ENCODE results near the gene APBB2. TPM values are rescaled to one million over a fixed set of nuclear protein-coding genes. Genes with fewer than 3 reads are reported as not detected.

The APBB2 gene
- total and polyA plus RNA-seq, 2 experiments from 2014 or later = 24.1 to 61.0 TPM

DNA sequence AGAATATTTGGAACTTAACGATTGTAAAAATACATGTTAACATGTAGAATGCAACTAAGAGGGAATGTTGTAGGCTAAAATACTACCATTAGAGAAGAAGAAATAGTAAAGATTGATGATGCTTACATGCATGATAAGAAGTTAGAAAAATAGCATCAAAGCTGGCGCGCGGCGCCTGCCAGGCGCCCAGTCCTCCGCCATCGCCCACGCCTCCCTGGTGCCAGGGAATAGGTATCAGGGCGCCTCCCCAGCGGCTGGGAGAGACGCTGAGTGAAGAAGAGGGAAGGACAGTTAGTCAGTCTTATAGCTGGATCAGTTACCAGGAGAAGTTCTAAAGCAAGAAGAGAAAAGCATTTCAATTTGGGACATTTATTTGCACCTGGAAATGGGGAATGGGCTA, 428.6 kb downstream of the APBB2 start:
- H3F3A ChIP-seq (ENCODE audit: insufficient read depth) = no peaks in the 10 kb centered on the region
- no peaks in the 10 kb centered on the region for H3K79me2 ChIP-seq (ENCODE audit: insufficient read depth)
- no peaks in the 10 kb centered on the region for H3K4me1 ChIP-seq (ENCODE audit: insufficient read depth)
- no peaks in the 10 kb centered on the region for H3K9me3 ChIP-seq (ENCODE audit: low read depth)
- no peak overlapping the region for H3K9ac ChIP-seq
- TF ChIP-seq EZH2phosphoT487 (IDR thresholded peaks at IDR 0.05; ENCODE audit: insufficient read depth, low read depth) (no peak), EZH2 (IDR thresholded peaks at IDR 0.05; ENCODE audit: insufficient read depth, poor library complexity, severe bottlenecking) (no peak)
- no peak overlapping the region for H2AFZ ChIP-seq
- no peaks in the 10 kb centered on the region for H3K9me2 ChIP-seq (ENCODE audit: insufficient read depth)
- H3K4me2 ChIP-seq (ENCODE audit: unreplicated experiment) = no peak overlapping the region
- no peak overlapping the region for H3K4me3 ChIP-seq
- H3K27me3 ChIP-seq (replicated peaks; ENCODE audit: insufficient read depth) = peaks cover 4% of the 10 kb centered on the region; the same call in 1 of the 2 replicates
- no peaks in the 10 kb centered on the region for H4K20me1 ChIP-seq (ENCODE audit: insufficient read depth)
- 89% methylated on average over 12 of the region's 12 CpGs for WGBS, 2 experiments (ENCODE audit: low coverage in 1 of 2, low lambda C conversion rate in 2 of 2, missing lambda C conversion rate in 2 of 2)
- H3K27ac ChIP-seq = no peak overlapping the region
- in situ Hi-C loops (cut with MboI) = no loop called here
- no peak for DNase-seq
- H3K36me3 ChIP-seq (ENCODE audit: low read depth) = no peaks in the 10 kb centered on the region

DNA sequence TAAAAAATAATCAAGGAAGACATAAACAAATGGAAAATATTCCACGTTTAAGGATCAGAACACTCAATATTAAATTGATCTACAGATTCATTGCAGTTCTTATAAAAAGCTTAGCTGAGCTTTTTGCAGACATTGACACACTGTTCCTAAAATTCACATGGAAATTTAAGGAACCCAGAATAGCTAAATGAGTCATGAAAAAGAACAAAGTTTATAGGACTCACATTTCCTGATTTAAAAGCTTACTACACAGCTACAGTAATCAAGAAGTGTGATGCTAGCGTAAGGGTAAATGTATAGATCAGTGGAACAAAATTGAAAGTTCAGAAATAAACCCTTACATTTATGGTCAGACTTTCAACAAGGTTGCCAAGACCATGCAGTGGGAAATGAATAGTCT, 431.5 kb downstream of the APBB2 start:
- H3K27me3 ChIP-seq (replicated peaks; ENCODE audit: insufficient read depth) = peaks cover 4% of the 10 kb centered on the region; the same call in 1 of the 2 replicates
- no peaks in the 10 kb centered on the region for H3K36me3 ChIP-seq (ENCODE audit: low read depth)
- no peaks in the 10 kb centered on the region for H3F3A ChIP-seq (ENCODE audit: insufficient read depth)
- no peak overlapping the region for H2AFZ ChIP-seq
- H3K27ac ChIP-seq = no peak overlapping the region
- no peak overlapping the region for H3K4me2 ChIP-seq (ENCODE audit: unreplicated experiment)
- H3K4me3 ChIP-seq = no peak overlapping the region
- no peaks in the 10 kb centered on the region for H3K4me1 ChIP-seq (ENCODE audit: insufficient read depth)
- H4K20me1 ChIP-seq (ENCODE audit: insufficient read depth) = no peaks in the 10 kb centered on the region
- in situ Hi-C loops (cut with MboI) = no loop called here
- H3K9me3 ChIP-seq (ENCODE audit: low read depth) = no peaks in the 10 kb centered on the region
- H3K9me2 ChIP-seq (ENCODE audit: insufficient read depth) = no peaks in the 10 kb centered on the region
- H3K9ac ChIP-seq = no peak overlapping the region
- H3K79me2 ChIP-seq (ENCODE audit: insufficient read depth) = no peaks in the 10 kb centered on the region
- DNase-seq = no peak
- TF ChIP-seq EZH2 (IDR thresholded peaks at IDR 0.05; ENCODE audit: insufficient read depth, poor library complexity, severe bottlenecking) (no peak), EZH2phosphoT487 (IDR thresholded peaks at IDR 0.05; ENCODE audit: insufficient read depth, low read depth) (no peak)
- 51 to 54% methylated on average over 2 of the region's 2 CpGs for WGBS, 2 experiments (ENCODE audit: low coverage in 1 of 2, low lambda C conversion rate in 2 of 2, missing lambda C conversion rate in 2 of 2)

GRCh38 chr4:40778090-40778489, 436.3 kb downstream of the APBB2 start:
- Histone ChIP-seq H3F3A (ENCODE audit: insufficient read depth) (no peaks in the 10 kb centered on the region), H3K27ac (no peak overlapping the region), H3K9me3 (ENCODE audit: low read depth) (no peaks in the 10 kb centered on the region), H3K4me3 (no peak overlapping the region), H3K9me2 (ENCODE audit: insufficient read depth) (no peaks in the 10 kb centered on the region), H4K20me1 (ENCODE audit: insufficient read depth) (no peaks in the 10 kb centered on the region), H3K4me1 (ENCODE audit: insufficient read depth) (no peaks in the 10 kb centered on the region), H3K27me3 (replicated peaks; ENCODE audit: insufficient read depth) (peaks cover 7% of the 10 kb centered on the region; the same call in 1 of the 2 replicates), H3K36me3 (ENCODE audit: low read depth) (no peaks in the 10 kb centered on the region), H3K4me2 (ENCODE audit: unreplicated experiment) (no peak overlapping the region), H3K79me2 (ENCODE audit: insufficient read depth) (no peaks in the 10 kb centered on the region), H3K9ac (no peak overlapping the region), H2AFZ (no peak overlapping the region)
- WGBS, 2 experiments (ENCODE audit: low coverage in 1 of 2, low lambda C conversion rate in 2 of 2, missing lambda C conversion rate in 2 of 2) = 57 to 72% methylated on average over 1 of the region's 1 CpG
- in situ Hi-C loops (cut with MboI) = no loop called here
- TF ChIP-seq EZH2phosphoT487 (IDR thresholded peaks at IDR 0.05; ENCODE audit: insufficient read depth, low read depth) (no peak), EZH2 (IDR thresholded peaks at IDR 0.05; ENCODE audit: insufficient read depth, poor library complexity, severe bottlenecking) (no peak)
- DNase-seq = no peak

GRCh38 chr4:40769266-40769665, 445.1 kb downstream of the APBB2 start:
- no peaks in the 10 kb centered on the region for H4K20me1 ChIP-seq (ENCODE audit: insufficient read depth)
- in situ Hi-C loops (cut with MboI) = no loop called here
- no peak overlapping the region for H3K4me3 ChIP-seq
- H3K4me1 ChIP-seq (ENCODE audit: insufficient read depth) = no peaks in the 10 kb centered on the region
- no peaks in the 10 kb centered on the region for H3K79me2 ChIP-seq (ENCODE audit: insufficient read depth)
- peaks cover 9% of the 10 kb centered on the region for H3K27me3 ChIP-seq (replicated peaks; ENCODE audit: insufficient read depth)
- no peak overlapping the region for H2AFZ ChIP-seq
- H3K36me3 ChIP-seq (ENCODE audit: low read depth) = no peaks in the 10 kb centered on the region
- no peak overlapping the region for H3K9ac ChIP-seq
- no peak overlapping the region for H3K27ac ChIP-seq
- no peak for TF ChIP-seq EZH2phosphoT487 (IDR thresholded peaks at IDR 0.05; ENCODE audit: insufficient read depth, low read depth)
- no peak for TF ChIP-seq EZH2 (IDR thresholded peaks at IDR 0.05; ENCODE audit: insufficient read depth, poor library complexity, severe bottlenecking)
- no peak for DNase-seq
- no peaks in the 10 kb centered on the region for H3F3A ChIP-seq (ENCODE audit: insufficient read depth)
- no peaks in the 10 kb centered on the region for H3K9me2 ChIP-seq (ENCODE audit: insufficient read depth)
- WGBS, 2 experiments (ENCODE audit: low coverage in 1 of 2, low lambda C conversion rate in 2 of 2, missing lambda C conversion rate in 2 of 2) = 57 to 63% methylated on average over 1 of the region's 1 CpG
- no peak overlapping the region for H3K4me2 ChIP-seq (ENCODE audit: unreplicated experiment)
- H3K9me3 ChIP-seq (ENCODE audit: low read depth) = no peaks in the 10 kb centered on the region

GRCh38 chr4:40763228-40763716, 451.1 kb downstream of the APBB2 start:
- no peaks in the 10 kb centered on the region for H3K9me3 ChIP-seq (ENCODE audit: low read depth)
- H3K79me2 ChIP-seq (ENCODE audit: insufficient read depth) = no peaks in the 10 kb centered on the region
- no peak overlapping the region for H2AFZ ChIP-seq
- H3K27ac ChIP-seq = no peak overlapping the region
- H3K9me2 ChIP-seq (ENCODE audit: insufficient read depth) = no peaks in the 10 kb centered on the region
- peaks cover 8% of the 10 kb centered on the region; the same call in 1 of the 2 replicates for H3K27me3 ChIP-seq (replicated peaks; ENCODE audit: insufficient read depth)
- H3K4me2 ChIP-seq (ENCODE audit: unreplicated experiment) = peak overlapping the region; percentile 14
- WGBS, 2 experiments (ENCODE audit: low coverage in 1 of 2, low lambda C conversion rate in 2 of 2, missing lambda C conversion rate in 2 of 2) = 86 to 93% methylated on average over 3 of the region's 3 CpGs
- no peaks in the 10 kb centered on the region for H3F3A ChIP-seq (ENCODE audit: insufficient read depth)
- TF ChIP-seq EZH2 (IDR thresholded peaks at IDR 0.05; ENCODE audit: insufficient read depth, poor library complexity, severe bottlenecking) (no peak), EZH2phosphoT487 (IDR thresholded peaks at IDR 0.05; ENCODE audit: insufficient read depth, low read depth) (no peak)
- no peaks in the 10 kb centered on the region for H3K36me3 ChIP-seq (ENCODE audit: low read depth)
- H3K4me1 ChIP-seq (ENCODE audit: insufficient read depth) = no peaks in the 10 kb centered on the region
- no peak overlapping the region for H3K4me3 ChIP-seq
- no peaks in the 10 kb centered on the region for H4K20me1 ChIP-seq (ENCODE audit: insufficient read depth)
- DNase-seq = peak; percentile 50
- in situ Hi-C loops (cut with MboI) = no loop called here
- H3K9ac ChIP-seq = no peak overlapping the region

Small RNA genes lying within 50 kb of the gene (small RNA-seq; reads per million reads assigned to genes)
- gene RF00019 (ENCODE audit: low read depth, low replicate concordance) (not detected), gene RNA5SP160 (ENCODE audit: low read depth, low replicate concordance) (not detected), gene RNU6-1195P (ENCODE audit: low read depth, low replicate concordance) (not detected), gene RNU6-836P (ENCODE audit: low read depth, low replicate concordance) (not detected)

Other genes with a start within 250 kb of the APBB2 start
- gene UCHL1, start 42.4 kb upstream of the APBB2 start, total RNA-seq (2014; rRNA removed; shearing (Covaris generic)) = 443 and 525 TPM in 2 replicates
- gene UCHL1, start 42.4 kb upstream of the APBB2 start, polyA plus RNA-seq (2016; fragmentation: Nextera tagmentation; extraction: Ambion mirVana) = 306 and 322 TPM in 2 replicates